ENCODE data around the gene MAP3K9.

DNA sequence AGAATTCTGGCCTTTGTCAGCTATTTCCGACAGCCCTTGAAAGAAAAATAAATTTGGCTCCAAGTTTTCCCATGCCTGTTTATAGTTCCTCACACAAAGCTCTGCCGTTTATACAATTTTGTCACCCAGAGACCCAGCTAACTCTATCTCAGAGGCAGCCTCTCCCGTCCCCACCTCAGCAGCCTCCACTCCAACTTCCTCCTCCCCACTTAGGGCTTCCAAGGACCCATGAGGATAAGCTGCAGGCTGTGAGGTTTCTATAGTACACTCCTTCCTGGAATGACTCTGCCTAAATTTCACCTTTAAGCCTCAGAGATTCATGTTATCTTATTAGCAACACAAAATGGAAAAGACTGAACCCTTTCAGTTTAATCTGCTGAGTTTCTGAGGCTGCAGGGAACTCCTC, 95.8 kb downstream of the MAP3K9 start:
- TF ChIP-seq CTCF (IDR thresholded peaks at IDR 0.05) (no peak), POLR2A (IDR thresholded peaks at IDR 0.05) (no peak), POLR2AphosphoS5 (IDR thresholded peaks at IDR 0.05) (no peak), EP300 (IDR thresholded peaks at IDR 0.05) (no peak)

Data from stomach (tissue), 4 donors.